ENCODE measurements around the gene RPS15.

RPS15 gene

GRCh38 chr19:1467490-1468273, 29.5 kb downstream of the RPS15 start:
- ATAC-seq, result no peak
- no peak for TF ChIP-seq CSDC2 (CRISPR knock-in tag; IDR thresholded peaks at IDR 0.05)
- TF ChIP-seq CSRNP3 (CRISPR knock-in tag; IDR thresholded peaks at IDR 0.05), result no peak
- TF ChIP-seq ESRRG (CRISPR knock-in tag; IDR thresholded peaks at IDR 0.05), result no peak
- TF ChIP-seq ZC3H10 (CRISPR knock-in tag; IDR thresholded peaks at IDR 0.05), result no peak
- TF ChIP-seq ZFP3 (CRISPR knock-in tag; IDR thresholded peaks at IDR 0.05), result no peak
- no peak for TF ChIP-seq BACH2 (CRISPR knock-in tag; IDR thresholded peaks at IDR 0.05; ENCODE audit: borderline replicate concordance)
- TF ChIP-seq ZNF565 (CRISPR knock-in tag; conservative IDR thresholded peaks at IDR 0.05; ENCODE audit: low read depth), result no peak
- no peak for TF ChIP-seq RARB (CRISPR knock-in tag; IDR thresholded peaks at IDR 0.05)
- no peak for TF ChIP-seq GLIS3 (CRISPR knock-in tag; IDR thresholded peaks at IDR 0.05)
- no peak for TF ChIP-seq PPARA (CRISPR knock-in tag; IDR thresholded peaks at IDR 0.05; ENCODE audit: borderline replicate concordance)
- TF ChIP-seq SNAI2 (CRISPR knock-in tag; IDR thresholded peaks at IDR 0.05), result no peak
- no peak for TF ChIP-seq TCF4 (CRISPR knock-in tag; IDR thresholded peaks at IDR 0.05; ENCODE audit: borderline replicate concordance)
- no peak for TF ChIP-seq OSR1 (CRISPR knock-in tag; IDR thresholded peaks at IDR 0.05)
- no peak for TF ChIP-seq ZNF8 (CRISPR knock-in tag; IDR thresholded peaks at IDR 0.05)
- TF ChIP-seq POU6F1 (CRISPR knock-in tag; IDR thresholded peaks at IDR 0.05; ENCODE audit: borderline replicate concordance, low read depth), result no peak
- TF ChIP-seq ZFP30 (CRISPR knock-in tag; IDR thresholded peaks at IDR 0.05), result no peak
- no peak for TF ChIP-seq ISL1 (CRISPR knock-in tag; IDR thresholded peaks at IDR 0.05)

- no peak for ATAC-seq
- TF ChIP-seq GLIS3 (CRISPR knock-in tag; IDR thresholded peaks at IDR 0.05) (no peak), RARB (CRISPR knock-in tag; IDR thresholded peaks at IDR 0.05) (no peak), ZNF565 (CRISPR knock-in tag; conservative IDR thresholded peaks at IDR 0.05; ENCODE audit: low read depth) (no peak), ZNF70 (CRISPR knock-in tag; IDR thresholded peaks at IDR 0.05) (no peak), ZNF8 (CRISPR knock-in tag; IDR thresholded peaks at IDR 0.05) (no peak), CREB5 (CRISPR knock-in tag; IDR thresholded peaks at IDR 0.05; ENCODE audit: low read depth) (no peak), PATZ1 (CRISPR knock-in tag; IDR thresholded peaks at IDR 0.05; ENCODE audit: borderline replicate concordance) (no peak), ISL1 (CRISPR knock-in tag; IDR thresholded peaks at IDR 0.05) (no peak), ZC3H10 (CRISPR knock-in tag; IDR thresholded peaks at IDR 0.05) (no peak), BACH2 (CRISPR knock-in tag; IDR thresholded peaks at IDR 0.05; ENCODE audit: borderline replicate concordance) (no peak)
Measured at GRCh38 chr19:1468274-1468820, 30.2 kb downstream of the RPS15 start.

GRCh38 chr19:1468821-1469254, 30.6 kb downstream of the RPS15 start:
- no peak for ATAC-seq
- TF ChIP-seq ZFP30 (CRISPR knock-in tag; IDR thresholded peaks at IDR 0.05), result no peak
- TF ChIP-seq ISL1 (CRISPR knock-in tag; IDR thresholded peaks at IDR 0.05), result no peak
- no peak for TF ChIP-seq CSRNP3 (CRISPR knock-in tag; IDR thresholded peaks at IDR 0.05)
- TF ChIP-seq ESRRG (CRISPR knock-in tag; IDR thresholded peaks at IDR 0.05), result no peak
- TF ChIP-seq ZNF8 (CRISPR knock-in tag; IDR thresholded peaks at IDR 0.05), result no peak
- no peak for TF ChIP-seq ZFP3 (CRISPR knock-in tag; IDR thresholded peaks at IDR 0.05)
- TF ChIP-seq OSR1 (CRISPR knock-in tag; IDR thresholded peaks at IDR 0.05), result no peak
- TF ChIP-seq ZNF565 (CRISPR knock-in tag; conservative IDR thresholded peaks at IDR 0.05; ENCODE audit: low read depth), result no peak
- no peak for TF ChIP-seq GLIS3 (CRISPR knock-in tag; IDR thresholded peaks at IDR 0.05)
- no peak for TF ChIP-seq CREB5 (CRISPR knock-in tag; IDR thresholded peaks at IDR 0.05; ENCODE audit: low read depth)
- no peak for TF ChIP-seq TCF4 (CRISPR knock-in tag; IDR thresholded peaks at IDR 0.05; ENCODE audit: borderline replicate concordance)
- no peak for TF ChIP-seq TOX (CRISPR knock-in tag; IDR thresholded peaks at IDR 0.05; ENCODE audit: borderline replicate concordance)
- TF ChIP-seq TSHZ2 (CRISPR knock-in tag; IDR thresholded peaks at IDR 0.05), result no peak
- no peak for TF ChIP-seq RARB (CRISPR knock-in tag; IDR thresholded peaks at IDR 0.05)
- TF ChIP-seq BACH2 (CRISPR knock-in tag; IDR thresholded peaks at IDR 0.05; ENCODE audit: borderline replicate concordance), result no peak
- no peak for TF ChIP-seq PPARA (CRISPR knock-in tag; IDR thresholded peaks at IDR 0.05; ENCODE audit: borderline replicate concordance)
